ENCODE results near the gene C1QTNF6. TPM values are rescaled to one million over a fixed set of nuclear protein-coding genes. Genes with fewer than 3 reads are reported as not detected.

Gene C1QTNF6
- total and polyA plus RNA-seq, 2 of the 8 experiments (the other 6 are each of a cell fraction or from before 2014, with no cell fraction given), result 3.1 to 6.5 TPM

- Histone ChIP-seq H3K18ac (ENCODE audit: extremely low read depth, low read length) (no peak overlapping the region), H3K27ac (ENCODE audit: low read depth, low read length) (no peak overlapping the region), H3K9me3 (ENCODE audit: insufficient read depth in 2 of 2, low read depth in 1 of 2, low read length in 1 of 2) (no peaks in the 10 kb centered on the region), H3K4me3 (ENCODE audit: extremely low read depth in 1 of 4, insufficient read depth in 2 of 4, low read depth in 3 of 4, low read length in 4 of 4) (no peak overlapping the region), H2BK5ac (ENCODE audit: low read depth, low read length) (no peak overlapping the region), H3K79me1 (ENCODE audit: low read depth, low read length) (no peaks in the 10 kb centered on the region), H3K79me2 (ENCODE audit: control insufficient read depth in 1 of 2, insufficient read depth in 2 of 2, low read length in 2 of 2) (no peaks in the 10 kb centered on the region), H2BK20ac (ENCODE audit: low read length) (no peak overlapping the region), H3K4me2 (ENCODE audit: insufficient read depth in 1 of 2, low read depth in 2 of 2, low read length in 2 of 2) (no peak overlapping the region), H3K56ac (replicated peaks; ENCODE audit: insufficient read length, low read depth, low read length) (no peak overlapping the region), H2BK15ac (ENCODE audit: low read length) (no peak overlapping the region), H4K8ac (ENCODE audit: extremely low read depth, insufficient read depth, low read length) (no peak overlapping the region; the same call in 1 of the 2 replicates), H3K23me2 (ENCODE audit: low read depth, low read length) (peaks cover 3% of the 10 kb centered on the region; the same call in 1 of the 2 replicates), H2BK12ac (ENCODE audit: low read depth, low read length) (no peak overlapping the region; the same call in 1 of the 2 replicates), H4K5ac (ENCODE audit: insufficient read length, low read depth, low read length) (no peak overlapping the region), H3K36me3 (ENCODE audit: control insufficient read depth in 2 of 4, insufficient read depth in 4 of 4, low read length in 3 of 4) (no peaks in the 10 kb centered on the region), H3K23ac (ENCODE audit: insufficient read length) (no peak overlapping the region), H2AK5ac (ENCODE audit: low read depth, low read length) (no peak overlapping the region), H3K4me1 (replicated peaks in 1 of 4; ENCODE audit: control insufficient read depth in 3 of 4, insufficient read depth in 4 of 4, low read length in 3 of 4) (peaks cover 0 to 8% (median 3%) of the 10 kb centered on the region in 4 experiments; a peak in 6 of 7 replicates), H4K20me1 (replicated peaks in 1 of 2; ENCODE audit: control insufficient read depth in 1 of 2, insufficient read depth in 2 of 2, low read length in 2 of 2) (no peaks in the 10 kb centered on the region), H3K4ac (replicated peaks; ENCODE audit: insufficient read length, low read depth, low read length) (no peak overlapping the region), H2BK120ac (replicated peaks; ENCODE audit: low read depth, low read length) (no peak overlapping the region), H3K27me3 (replicated peaks in 1 of 4; ENCODE audit: control insufficient read depth in 3 of 4, extremely low read depth in 1 of 4, insufficient read depth in 3 of 4, low read length in 3 of 4) (peaks cover 0 to 4% (median 1%) of the 10 kb centered on the region in 4 experiments; a peak in 3 of 7 replicates), H2AFZ (ENCODE audit: low read length) (no peak overlapping the region), H3K14ac (ENCODE audit: insufficient read length) (no peak overlapping the region), H3K9ac (replicated peaks in 1 of 4; ENCODE audit: extremely low read depth in 1 of 4, low read depth in 3 of 4, low read length in 3 of 4) (no peak overlapping the region), H4K91ac (replicated peaks; ENCODE audit: insufficient read length, low read length) (no peak overlapping the region)
- WGBS, 2 experiments (ENCODE audit: extremely low coverage in 1 of 2, insufficient coverage in 1 of 2, insufficient read length in 1 of 2, insufficient replicate concordance in 2 of 2, low coverage in 1 of 2, low lambda C conversion rate in 2 of 2, missing lambda C conversion rate in 1 of 2), result 75% methylated on average over 14 of the region's 15 CpGs; no CpG with 5 or more reads in 1 of the 2 experiments
- ChIA-PET CTCF (ENCODE audit: partially characterized antibody) (interaction anchor here (0.9 to 2.8 kb wide), 6 partner anchors 10 to 189 kb away, joined by 3 to 29 read pairs (median 6); no protein-coding TSS in a partner anchor), POLR2A (ENCODE audit: partially characterized antibody) (interaction anchor here (1.8 kb wide), 1 partner anchor 10 kb away, joined by 4 read pairs; no protein-coding TSS in a partner anchor)
- DNase-seq (ENCODE audit: low read depth in 1 of 2, low spot score in 2 of 2), result no peak
- no peak for FAIRE-seq
- TF ChIP-seq EZH2 (IDR thresholded peaks at IDR 0.05; ENCODE audit: low read depth, low read length, severe bottlenecking) (no peak), RBBP5 (IDR thresholded peaks at IDR 0.05; ENCODE audit: borderline replicate concordance, low read depth, low read length) (no peak)
These were observed 22.2 kb upstream of the C1QTNF6 start for GRCh38 chr22:37210041-37210803.

All from H1 (cell line).